HepG2 (cell line): ENCODE results near the gene CHIC2. TPM values are rescaled to one million over a fixed set of nuclear protein-coding genes. Genes with fewer than 3 reads are reported as not detected.
"Not testable (repeated sequence)": the region's sequence is repeated elsewhere in the genome, so short reads cannot be mapped to it uniquely, and the experiment has no call there.

Source experiments
- ATAC-seq: fragments of 200-7000 bp; cut with Tn5 transposase; 3 replicates; pipeline ENCODE4 v1.9.1; 2020; ENCODE audit warnings: mild to moderate bottlenecking, moderate library complexity
- BruUV-seq: library from RNA; stranded (reverse); fragments of 400-500 nt; replicated peaks from 2 replicates; lab custom pipeline; 2021; lab: Mats Ljungman, UMichigan
- CTCF ChIA-PET: fragments of 300-600 bp; formaldehyde crosslinking; extraction: SDS; loops from one replicate; lab custom pipeline; 2021; ENCODE audit warnings: low total read pairs, inconsistent platforms, low intra/inter-chr PET ratio; lab: Yijun Ruan, JAX
- POLR2A ChIA-PET: fragments of 350-600 bp; sonication (Branson Sonifier 250); formaldehyde crosslinking; loops from one replicate; lab custom pipeline; 2020; ENCODE audit warnings: antibody characterized with exemption, inconsistent platforms; lab: Yijun Ruan, JAX
- DNase-seq: peaks from one replicate; pipeline ENCODE4 v3.0.0-alpha.2; 2015; ENCODE audit warnings: low spot score
- FAIRE-seq: peaks from 3 replicates; lab custom pipeline; 2011; peaks lifted over from hg19 to GRCh38; lab: Jason Lieb, UNC
- H2AFZ ChIP-seq: one replicate; pipeline ENCODE4 v1.6.1; 2011; ENCODE audit warnings: low read length, inconsistent platforms
- H3K27ac ChIP-seq: fragments of 300-600 bp; 3 replicates; pipeline ENCODE4 v1.8.0; 2011; ENCODE audit warnings: mixed run types, mild to moderate bottlenecking, mixed read lengths, low read length, inconsistent platforms; ENCODE audit not compliant: insufficient read depth; ENCODE audit errors: extremely low read length
- H3K27me3 ChIP-seq, 2 experiments: fragments of 200-600 bp in 1 of 2; 2 replicates in 1 of 2; 3 replicates in 1 of 2; pipeline versions ENCODE4 v1.6.0 to v1.8.0; 2011; ENCODE audit warnings: low read length in 2 of 2, mild to moderate bottlenecking in 2 of 2, moderate library complexity in 2 of 2, inconsistent platforms in 1 of 2; ENCODE audit not compliant: insufficient read depth in 2 of 2, control insufficient read depth in 1 of 2
- H3K36me3 ChIP-seq, 2 experiments: fragments of 200-600 bp in 1 of 2; replicated peaks in 1 of 2; 2 replicates in 1 of 2; 3 replicates in 1 of 2; pipeline versions ENCODE4 v1.5.1 to v1.8.0; 2011; ENCODE audit warnings: low read length in 2 of 2, inconsistent platforms in 1 of 2; ENCODE audit not compliant: insufficient read depth in 2 of 2, control insufficient read depth in 1 of 2
- H3K4me1 ChIP-seq: 2 replicates; pipeline ENCODE4 v1.5.1; 2012; ENCODE audit warnings: low read length, inconsistent platforms; ENCODE audit not compliant: insufficient read depth
- H3K4me2 ChIP-seq: 2 replicates; pipeline ENCODE4 v1.6.0; 2011; ENCODE audit warnings: low read depth, low read length, inconsistent platforms
- H3K4me3 ChIP-seq, 3 experiments: fragments of 200-600 bp in 1 of 3; sonication (generic), shearing (Covaris generic) in 1 of 3; replicated peaks in 1 of 3; 2 replicates each; pipeline ENCODE4 v1.5.1; 2011 to 2016; ENCODE audit warnings: low read length in 3 of 3, inconsistent platforms in 2 of 3, low read depth in 2 of 3, mild to moderate bottlenecking in 2 of 3, control low read depth in 1 of 3, mixed read lengths in 1 of 3; ENCODE audit not compliant: insufficient read depth in 1 of 3
- H3K79me2 ChIP-seq: one replicate; pipeline ENCODE4 v1.6.1; 2011; ENCODE audit warnings: low read length, inconsistent platforms; ENCODE audit not compliant: insufficient read depth
- H3K9ac ChIP-seq: 2 replicates; pipeline ENCODE4 v1.6.0; 2011; ENCODE audit warnings: mild to moderate bottlenecking, low read depth, low read length, inconsistent platforms; ENCODE audit not compliant: insufficient read depth
- H3K9me3 ChIP-seq: 2 replicates; pipeline ENCODE4 v1.5.1; 2012; ENCODE audit warnings: mild to moderate bottlenecking, low read length
- H4K20me1 ChIP-seq: 2 replicates; pipeline ENCODE4 v1.6.0; 2011; ENCODE audit warnings: inconsistent platforms, mild to moderate bottlenecking, low read length, moderate library complexity; ENCODE audit not compliant: insufficient read depth
- RORA ChIP-seq: sonication (generic); formaldehyde crosslinking; IDR thresholded peaks from 2 replicates; pipeline ENCODE4 v1.5.0; 2020; ENCODE audit warnings: mild to moderate bottlenecking, missing genetic modification reagents, moderate library complexity
- ZNF652 ChIP-seq: IDR thresholded peaks from 2 replicates; pipeline ENCODE4 v1.6.1; 2016; ENCODE audit warnings: low read depth, borderline replicate concordance
- WGBS: methylation state at CpG from one replicate; pipeline ENCODE4 v1.1.6; 2017; ENCODE audit warnings: low lambda C conversion rate; 5-methylcytosine and 5-hydroxymethylcytosine counted together
- in situ Hi-C: cut with HindIII; loops from 2 replicates; pipeline ENCODE4 v1.10.0; 2017; ENCODE audit warnings: low pct_unique_long_range_greater_than_20kb; ENCODE audit not compliant: extremely low pct_ligation_motif_present
- intact Hi-C: fragments of 100-400 bp; cut with micrococcal nuclease; formaldehyde crosslinking; loops from one replicate; pipeline ENCODE4 v1.10.0; 2022; ENCODE audit not compliant: unreplicated experiment
- polyA plus RNA-seq, 8 experiments: library from polyadenylated mRNA; depleted of rRNA in 3 of 8; stranded (reverse) in 7 of 8; unstranded in 1 of 8; fragments of >200 nt; fragmentation: Illumina TruSeq in 4 of 8; extraction: Trizol in 4 of 8; gene quantifications; 2 replicates each; pipeline versions ENCODE4 v1.2.1 to v1.2.3, GENCODE V29; 2011 to 2016; ENCODE audit warnings: low read depth in 4 of 8, missing spikeins in 1 of 8, mixed read lengths in 1 of 8; ENCODE audit not compliant: insufficient read depth in 1 of 8
- total RNA-seq, 5 experiments: library from RNA; depleted of rRNA; stranded (reverse); fragments of >200 nt; fragmentation: Illumina TruSeq; extraction: Trizol; gene quantifications; 2 replicates each; pipeline ENCODE4 v1.2.3, GENCODE V29; 2016; ENCODE audit warnings: low read depth in 1 of 5

CHIC2 gene
- total and polyA plus RNA-seq, 2 of the 13 experiments (the other 11 are each of a cell fraction or from before 2014, with no cell fraction given): 10.0 to 17.2 TPM

- ChIA-PET CTCF (no interaction called here), POLR2A (no interaction called here)
- H3K79me2 ChIP-seq: no peaks in the 10 kb centered on the region
- no peaks in the 10 kb centered on the region for H3K9me3 ChIP-seq
- intact Hi-C loops (no loop called here), in situ Hi-C loops (no loop called here)
- BruUV-seq: no TSS peak
- H2AFZ ChIP-seq: no peak overlapping the region
- no peak overlapping the region for H3K27ac ChIP-seq
- no peaks in the 10 kb centered on the region for H3K27me3 ChIP-seq
- DNase-seq: no peak
- H3K9ac ChIP-seq: no peak overlapping the region
- no peak overlapping the region for H3K4me3 ChIP-seq
- no peak overlapping the region for H3K4me2 ChIP-seq
- no peak for FAIRE-seq
- H3K4me1 ChIP-seq: no peaks in the 10 kb centered on the region
- WGBS: 96% methylated on average over 7 of the region's 7 CpGs
- no peaks in the 10 kb centered on the region for H3K36me3 ChIP-seq
- 0 out of 2 replicates have a peak, but pooled peaks cover 2% of the 10 kb centered on the region for H4K20me1 ChIP-seq
- no peak for TF ChIP-seq RORA (CRISPR knock-in tag)
- no peak for TF ChIP-seq ZNF652 (CRISPR knock-in tag)
- ATAC-seq: no peak
These were observed 38.8 kb downstream of the CHIC2 start for GRCh38 chr4:54025582-54025981.

GRCh38 chr4:54023019-54023418, 41.4 kb downstream of the CHIC2 start:
- ATAC-seq, H3K9me3 ChIP-seq, H3K36me3 ChIP-seq, intact Hi-C loops, H2AFZ ChIP-seq, H3K27ac ChIP-seq, BruUV-seq, DNase-seq, H4K20me1 ChIP-seq, POLR2A ChIA-PET, H3K79me2 ChIP-seq, FAIRE-seq, CTCF ChIA-PET, H3K4me3 ChIP-seq, in situ Hi-C loops, H3K9ac ChIP-seq, H3K4me1 ChIP-seq, H3K4me2 ChIP-seq, H3K27me3 ChIP-seq: not testable (repeated sequence)
- 97% methylated on average over 8 of the region's 8 CpGs for WGBS
